HepG2 (cell line): ENCODE data around the gene RPLP2. TPM values are rescaled to one million over a fixed set of nuclear protein-coding genes. Genes with fewer than 3 reads are reported as not detected.

Source experiments
- CEBPZ ChIP-seq: IDR thresholded peaks from 2 replicates; pipeline ENCODE4 v1.6.1; 2012; ENCODE audit warnings: low read length, improper control_type of control experiment
- CHCHD3 ChIP-seq: sonication (generic); formaldehyde crosslinking; IDR thresholded peaks from 2 replicates; pipeline ENCODE4 v1.8.0; 2022; ENCODE audit warnings: mild to moderate bottlenecking, missing genetic modification reagents, moderate library complexity
- GTF2F1 ChIP-seq: fragments of 150-350 bp; IDR thresholded peaks from 2 replicates; pipeline ENCODE4 v1.6.1; 2014; ENCODE audit warnings: low read length
- ISX ChIP-seq: sonication (generic); formaldehyde crosslinking; conservative IDR thresholded peaks from 2 replicates; pipeline ENCODE4 v1.5.0; 2020; ENCODE audit warnings: missing genetic modification reagents
- LCORL ChIP-seq, 2 experiments: fragments of 450-650 bp in 1 of 2; sonication (generic) in 1 of 2; formaldehyde crosslinking in 1 of 2; IDR thresholded peaks; 2 replicates each; pipeline versions ENCODE4 v1.5.0 to v1.6.1; 2017 to 2020; ENCODE audit warnings: antibody characterized with exemption in 1 of 2, missing genetic modification reagents in 1 of 2
- MXI1 ChIP-seq: IDR thresholded peaks from 3 replicates; pipeline ENCODE4 v1.6.1; 2012; ENCODE audit warnings: low read depth, low read length, inconsistent platforms, borderline replicate concordance
- MYC ChIP-seq: sonication (generic); formaldehyde crosslinking; IDR thresholded peaks from 2 replicates; pipeline ENCODE4 v1.9.0; 2021; ENCODE audit warnings: missing genetic modification reagents, borderline replicate concordance
- RERE ChIP-seq: IDR thresholded peaks from 2 replicates; pipeline ENCODE4 v1.6.1; 2016; ENCODE audit warnings: low read depth, missing genetic modification reagents, missing compliant biosample characterization
- RORA ChIP-seq: sonication (generic); formaldehyde crosslinking; IDR thresholded peaks from 2 replicates; pipeline ENCODE4 v1.5.0; 2020; ENCODE audit warnings: mild to moderate bottlenecking, missing genetic modification reagents, moderate library complexity
- RXRB ChIP-seq: IDR thresholded peaks from 2 replicates; pipeline ENCODE4 v1.6.1; 2016; ENCODE audit warnings: borderline replicate concordance, missing genetic modification reagents, missing compliant biosample characterization
- SOX13 ChIP-seq, 3 experiments: fragments of 450-650 bp in 1 of 3; sonication (generic) in 1 of 3; formaldehyde crosslinking in 1 of 3; IDR thresholded peaks in 2 of 3; conservative IDR thresholded peaks in 1 of 3; 2 replicates each; pipeline versions ENCODE4 v1.5.0 to v1.6.1; 2016 to 2020; ENCODE audit warnings: antibody characterized with exemption in 1 of 3, mild to moderate bottlenecking in 1 of 3, missing compliant biosample characterization in 1 of 3, missing genetic modification reagents in 1 of 3, moderate library complexity in 1 of 3
- TAF1 ChIP-seq: sonication (generic); formaldehyde crosslinking; IDR thresholded peaks from 2 replicates; pipeline ENCODE4 v1.4.0; 2020; ENCODE audit warnings: missing genetic modification reagents
- ZFP37 ChIP-seq: sonication (generic); formaldehyde crosslinking; IDR thresholded peaks from 2 replicates; pipeline ENCODE4 v1.4.0; 2020; ENCODE audit warnings: missing genetic modification reagents, borderline replicate concordance
- ZNF160 ChIP-seq: sonication (generic); formaldehyde crosslinking; IDR thresholded peaks from 2 replicates; pipeline ENCODE4 v1.8.0; 2022; ENCODE audit warnings: mild to moderate bottlenecking, inconsistent platforms, missing genetic modification reagents
- ZNF180 ChIP-seq: sonication (generic); formaldehyde crosslinking; IDR thresholded peaks from 2 replicates; pipeline ENCODE4 v1.4.0; 2020; ENCODE audit warnings: low read depth, missing genetic modification reagents, borderline replicate concordance
- ZNF20 ChIP-seq: sonication (generic); formaldehyde crosslinking; IDR thresholded peaks from 2 replicates; pipeline ENCODE4 v1.4.0; 2020; ENCODE audit warnings: mild to moderate bottlenecking, moderate library complexity, missing genetic modification reagents
- ZNF205 ChIP-seq: IDR thresholded peaks from 2 replicates; pipeline ENCODE4 v1.6.1; 2018; ENCODE audit warnings: missing biosample characterization, missing genetic modification reagents
- ZNF260 ChIP-seq: sonication (generic); formaldehyde crosslinking; IDR thresholded peaks from 2 replicates; pipeline ENCODE4 v1.4.0; 2020; ENCODE audit warnings: missing genetic modification reagents, low read depth, mild to moderate bottlenecking, borderline replicate concordance
- ZNF550 ChIP-seq: sonication (generic); formaldehyde crosslinking; IDR thresholded peaks from 2 replicates; pipeline ENCODE4 v1.4.0; 2020; ENCODE audit warnings: mild to moderate bottlenecking, missing genetic modification reagents, borderline replicate concordance
- ZNF605 ChIP-seq: sonication (generic); formaldehyde crosslinking; IDR thresholded peaks from 2 replicates; pipeline ENCODE4 v1.8.0; 2022; ENCODE audit warnings: mild to moderate bottlenecking, missing genetic modification reagents
- ZNF781 ChIP-seq: sonication (generic); formaldehyde crosslinking; IDR thresholded peaks from 2 replicates; pipeline ENCODE4 v1.5.1; 2020; ENCODE audit warnings: borderline replicate concordance, mild to moderate bottlenecking, missing genetic modification reagents; ENCODE audit errors: not compliant biosample characterization
- polyA plus RNA-seq, 8 experiments: library from polyadenylated mRNA; depleted of rRNA in 3 of 8; stranded (reverse) in 7 of 8; unstranded in 1 of 8; fragments of >200 nt; fragmentation: Illumina TruSeq in 4 of 8; extraction: Trizol in 4 of 8; gene quantifications; 2 replicates each; pipeline versions ENCODE4 v1.2.1 to v1.2.3, GENCODE V29; 2011 to 2016; ENCODE audit warnings: low read depth in 4 of 8, missing spikeins in 1 of 8, mixed read lengths in 1 of 8; ENCODE audit not compliant: insufficient read depth in 1 of 8
- total RNA-seq, 5 experiments: library from RNA; depleted of rRNA; stranded (reverse); fragments of >200 nt; fragmentation: Illumina TruSeq; extraction: Trizol; gene quantifications; 2 replicates each; pipeline ENCODE4 v1.2.3, GENCODE V29; 2016; ENCODE audit warnings: low read depth in 1 of 5

Gene RPLP2
- total and polyA plus RNA-seq, 2 of the 13 experiments (the other 11 are each of a cell fraction or from before 2014, with no cell fraction given): 978 to 2,106 TPM

- no peak for TF ChIP-seq CHCHD3 (CRISPR knock-in tag)
- peak; percentile 21; the same call in 1 of the 3 replicates for TF ChIP-seq MXI1
- TF ChIP-seq MYC (CRISPR knock-in tag): peak; percentile 58
- TF ChIP-seq ISX: no peak
- TF ChIP-seq TAF1 (CRISPR knock-in tag): peak; percentile 12; the same call in 1 of the 2 replicates
- TF ChIP-seq ZNF205 (CRISPR knock-in tag): no peak
- no peak for TF ChIP-seq ZNF180
- no peak for TF ChIP-seq SOX13 (IDR thresholded peaks at IDR 0.05)
- no peak for TF ChIP-seq SOX13 (CRISPR knock-in tag; conservative IDR thresholded peaks at IDR 0.05 in 1 of 2, IDR thresholded peaks at IDR 0.05 in 1 of 2)
- TF ChIP-seq ZNF260 (CRISPR knock-in tag): no peak
- TF ChIP-seq ZFP37 (CRISPR knock-in tag): no peak
- TF ChIP-seq ZNF550 (CRISPR knock-in tag): no peak
- no peak for TF ChIP-seq RERE (CRISPR knock-in tag)
- TF ChIP-seq ZNF20 (CRISPR knock-in tag): no peak
- TF ChIP-seq CEBPZ: no peak
- no peak for TF ChIP-seq ZNF781 (CRISPR knock-in tag)
- no peak for TF ChIP-seq LCORL (IDR thresholded peaks at IDR 0.05)
- no peak for TF ChIP-seq LCORL (CRISPR knock-in tag; IDR thresholded peaks at IDR 0.05)
- TF ChIP-seq GTF2F1: no peak
- no peak for TF ChIP-seq RORA (CRISPR knock-in tag)
- no peak; the same call in 1 of the 2 replicates for TF ChIP-seq RXRB (CRISPR knock-in tag)
- no peak for TF ChIP-seq ZNF605
- TF ChIP-seq ZNF160 (CRISPR knock-in tag): no peak
These were observed 33.0 kb upstream of the RPLP2 start (continued) for GRCh38 chr11:776561-777287.
